GM20000 (cell line): ENCODE data around the gene FBN3.

ENCODE experiments used
- DNase-seq: peaks from one replicate; pipeline ENCODE4 v3.0.0; 2012; ENCODE audit warnings: low spot score
- CTCF ChIP-seq: IDR thresholded peaks from 2 replicates; pipeline ENCODE4 v1.5.1; 2012; ENCODE audit warnings: mild to moderate bottlenecking, control low read depth; ENCODE audit errors: extremely low read depth, missing control alignments

The FBN3 gene

GRCh38 chr19:8075158-8076074 lies 74.0 kb downstream of the FBN3 start:
- DNase-seq = no peak
- TF ChIP-seq CTCF = no peak

GRCh38 chr19:8074501-8074900 lies 74.9 kb downstream of the FBN3 start:
- no peak for DNase-seq
- no peak for TF ChIP-seq CTCF

- DNase-seq = no peak
- TF ChIP-seq CTCF = no peak
Observed at GRCh38 chr19:8071912-8072311, 77.5 kb downstream of the FBN3 start.

GRCh38 chr19:8069096-8069973 lies 80.1 kb downstream of the FBN3 start:
- no peak for DNase-seq
- peak; percentile 44 for TF ChIP-seq CTCF

- no peak for TF ChIP-seq CTCF
- DNase-seq = no peak
Observed at GRCh38 chr19:8065875-8066261, 83.5 kb downstream of the FBN3 start.

GRCh38 chr19:8064911-8065874 lies 84.2 kb downstream of the FBN3 start:
- no peak for DNase-seq
- no peak for TF ChIP-seq CTCF
